ENCODE measurements around the gene BAZ2B. TPM values are rescaled to one million over a fixed set of nuclear protein-coding genes. Genes with fewer than 3 reads are reported as not detected.

Gene BAZ2B
- total and polyA plus RNA-seq, 2 experiments from 2014 or later: 51.7 to 62.9 TPM

GRCh38 chr2:159326569-159327255 is 289.6 kb downstream of the BAZ2B start:
- H4K20me1 ChIP-seq (replicated peaks; ENCODE audit: insufficient read depth): 0 out of 2 replicates have a peak, but pooled peaks cover 3% of the 10 kb centered on the region
- H3K9me2 ChIP-seq (ENCODE audit: insufficient read depth): no peaks in the 10 kb centered on the region
- TF ChIP-seq EZH2 (IDR thresholded peaks at IDR 0.05; ENCODE audit: low read depth, unreplicated experiment) (no peak), NANOG (IDR thresholded peaks at IDR 0.05; ENCODE audit: borderline replicate concordance) (no peak), ZNF331 (CRISPR knock-in tag; IDR thresholded peaks at IDR 0.05; ENCODE audit: low read depth) (no peak), CTCF (conservative IDR thresholded peaks at IDR 0.05; ENCODE audit: low read depth in 2 of 2) (no peak), STAT1 (IDR thresholded peaks at IDR 0.05; ENCODE audit: unreplicated experiment) (no peak), ZNF462 (CRISPR knock-in tag; IDR thresholded peaks at IDR 0.05) (no peak), POLR2AphosphoS5 (IDR thresholded peaks at IDR 0.05; ENCODE audit: low read depth) (no peak), ETS1 (IDR thresholded peaks at IDR 0.05) (no peak), EZH2phosphoT487 (IDR thresholded peaks at IDR 0.05; ENCODE audit: unreplicated experiment) (no peak), ZNF114 (CRISPR knock-in tag; IDR thresholded peaks at IDR 0.05) (no peak), CREB1 (CRISPR knock-in tag; IDR thresholded peaks at IDR 0.05; ENCODE audit: low read depth) (no peak), REST (IDR thresholded peaks at IDR 0.05; ENCODE audit: unreplicated experiment) (no peak)
- H3K79me2 ChIP-seq (replicated peaks; ENCODE audit: insufficient read depth): no peaks in the 10 kb centered on the region
- H3K36me3 ChIP-seq (ENCODE audit: insufficient read depth): no peaks in the 10 kb centered on the region
- peaks cover 2% of the 10 kb centered on the region for H3K27me3 Mint-ChIP-seq (ENCODE audit: insufficient read depth, low read depth, poor library complexity)
- H3F3A ChIP-seq (replicated peaks; ENCODE audit: low read depth): no peaks in the 10 kb centered on the region
- H3K27ac ChIP-seq (ENCODE audit: low read depth): no peak overlapping the region; the same call in 1 of the 2 replicates
- H3K4me3 ChIP-seq: no peak overlapping the region
- H3K36me3 Mint-ChIP-seq (ENCODE audit: low read depth): peaks cover 19% of the 10 kb centered on the region; the same call in 2 of the 3 replicates
- no peak overlapping the region for H3K4me2 ChIP-seq
- H2AFZ ChIP-seq: no peak overlapping the region
- no peak overlapping the region for H3K27ac Mint-ChIP-seq
- H3K4me1 ChIP-seq (ENCODE audit: insufficient read depth): no peaks in the 10 kb centered on the region
- DNase-seq (ENCODE audit: low spot score) (no peak), ATAC-seq (no peak)
- no peaks in the 10 kb centered on the region for H3K27me3 ChIP-seq (ENCODE audit: insufficient read depth)
- no peak overlapping the region for H3K4me3 Mint-ChIP-seq
- H3K9me3 Mint-ChIP-seq: no peaks in the 10 kb centered on the region
- no peaks in the 10 kb centered on the region for H3K4me1 Mint-ChIP-seq

Data from GM23338 (cell line).